ENCODE data around the gene MT1G. TPM values are rescaled to one million over a fixed set of nuclear protein-coding genes. Genes with fewer than 3 reads are reported as not detected.
A peak's percentile ranks its signal among the peaks of the same experiment; 100 is the strongest.

MT1G gene
- total and polyA plus RNA-seq, 4 experiments from 2014 or later: 1.3 TPM; not detected in 3

DNA sequence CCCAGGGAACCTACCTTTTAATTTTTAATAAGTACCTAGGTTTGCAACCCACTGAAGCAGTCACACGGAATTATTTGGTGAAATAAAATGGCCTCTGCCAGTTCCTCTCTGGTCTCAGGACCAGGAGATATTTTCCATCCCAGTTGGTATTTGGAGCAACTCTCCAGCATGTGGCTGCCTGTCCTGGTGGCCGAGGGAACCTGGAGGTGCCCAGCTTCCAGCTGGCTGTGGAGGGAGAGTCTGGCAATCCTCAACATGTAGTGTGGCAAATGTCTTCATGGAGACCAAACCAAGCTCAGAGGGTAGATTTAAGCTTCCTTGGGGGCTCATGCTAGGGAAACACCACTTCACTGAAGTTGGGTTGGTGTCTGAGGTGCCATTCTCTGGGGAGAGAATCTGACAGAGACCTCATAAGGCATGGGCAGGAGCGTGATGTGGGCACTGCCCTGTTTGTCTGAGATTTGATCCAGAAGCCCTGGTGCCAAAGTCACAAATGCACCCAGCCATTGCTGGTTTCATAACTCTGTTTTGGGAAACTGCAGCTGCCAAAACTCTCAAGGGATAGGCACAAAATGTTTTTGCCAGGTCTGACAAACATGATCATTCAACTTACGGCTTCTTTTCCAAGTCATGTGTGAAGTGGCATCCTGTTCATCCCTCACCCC lies 17.2 kb upstream of the MT1G start:
- ChIA-PET CTCF (ENCODE audit: partially characterized antibody) (interaction anchor here (1.0 to 3.3 kb wide), 4 partner anchors 16 to 60 kb away, joined by 3 to 10 read pairs (median 4); partner anchors contain the start of gene MT1E), POLR2A (ENCODE audit: partially characterized antibody) (no interaction called here)
- Histone ChIP-seq H3K27me3 (ENCODE audit: insufficient read depth, low read length) (no peaks in the 10 kb centered on the region), H3K36me3 (ENCODE audit: insufficient read depth, low read length) (no peaks in the 10 kb centered on the region), H3K9me3 (ENCODE audit: control insufficient read depth in 1 of 2, low read length in 2 of 2) (no peaks in the 10 kb centered on the region), H3K4me1 (ENCODE audit: insufficient read depth, low read length) (peaks cover 22% of the 10 kb centered on the region), H3K27ac (ENCODE audit: low read depth, low read length) (no peak overlapping the region), H3K4me3 (ENCODE audit: low read length in 2 of 2) (no peak overlapping the region)
- Mint-ChIP-seq H3K4me1 (peaks cover 13 to 31% (median 18%) of the 10 kb centered on the region in 4 donors), H3K9me3 (peaks cover 0 to 4% (median 1%) of the 10 kb centered on the region in 8 donors), H3K27me3 (no peaks in the 10 kb centered on the region), H3K27ac (peak overlapping the region in 1 of 7 donors; percentile 97), H3K36me3 (peaks cover 8 to 14% of the 10 kb centered on the region in 2 donors), H3K4me3 (peak overlapping the region in 1 of 8 donors; percentile 7)
- no peak for DNase-seq
- intact Hi-C loops (cut with micrococcal nuclease): loop anchor here (5.0 kb wide), 1 partner anchor 233 kb away; the partner anchor contains the start of genes NUDT21 and OGFOD1

DNA sequence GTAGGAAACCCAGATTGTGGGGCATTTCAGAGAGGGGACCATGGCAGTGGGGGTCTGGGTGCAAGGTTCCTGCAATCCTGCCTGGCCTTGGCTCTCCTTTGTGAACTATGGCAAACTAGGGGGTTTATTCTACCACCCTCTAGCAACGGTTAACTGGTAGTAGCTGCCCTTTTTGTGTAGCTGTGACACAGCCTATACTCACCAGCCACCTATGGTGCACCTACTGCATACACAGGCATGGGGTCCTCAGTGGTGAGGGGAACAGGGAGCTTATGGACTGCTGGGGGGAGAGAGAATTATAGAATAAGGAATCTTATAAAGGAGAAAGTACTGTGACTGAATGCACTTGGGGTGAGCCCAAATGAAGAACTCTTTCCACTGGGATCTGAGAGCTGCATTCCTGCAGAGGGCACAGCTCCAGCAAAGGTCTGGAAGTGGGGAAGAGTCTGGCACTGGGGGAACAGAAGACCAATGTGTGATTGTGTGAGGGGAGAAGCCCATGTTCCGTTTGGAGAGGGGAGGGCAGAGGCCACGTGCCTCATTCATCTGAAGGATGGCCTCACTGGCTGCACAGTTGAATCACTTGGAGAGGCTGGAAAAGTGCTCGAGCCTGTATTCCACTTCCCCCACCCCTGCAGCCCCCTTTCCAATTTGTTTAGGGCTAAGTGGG lies 16.5 kb upstream of the MT1G start:
- peak overlapping the region in 1 of 7 donors; percentile 97 for H3K27ac Mint-ChIP-seq
- Histone ChIP-seq H3K4me3 (ENCODE audit: low read length in 2 of 2) (no peak overlapping the region), H3K9me3 (ENCODE audit: control insufficient read depth in 1 of 2, low read length in 2 of 2) (no peaks in the 10 kb centered on the region), H3K36me3 (ENCODE audit: insufficient read depth, low read length) (no peaks in the 10 kb centered on the region), H3K27me3 (ENCODE audit: insufficient read depth, low read length) (no peaks in the 10 kb centered on the region), H3K4me1 (ENCODE audit: insufficient read depth, low read length) (peaks cover 22% of the 10 kb centered on the region), H3K27ac (ENCODE audit: low read depth, low read length) (no peak overlapping the region)
- DNase-seq: no peak
- no peaks in the 10 kb centered on the region for H3K27me3 Mint-ChIP-seq
- peaks cover 0 to 4% (median 1%) of the 10 kb centered on the region in 8 donors for H3K9me3 Mint-ChIP-seq
- CTCF ChIA-PET (ENCODE audit: partially characterized antibody): interaction anchor here (1.0 to 3.3 kb wide), 5 partner anchors 17 to 108 kb away, joined by 3 to 12 read pairs (median 4); partner anchors contain the start of gene MT1E
- peaks cover 13 to 31% (median 18%) of the 10 kb centered on the region in 4 donors for H3K4me1 Mint-ChIP-seq
- H3K4me3 Mint-ChIP-seq: peak overlapping the region in 5 of 8 donors; percentile 95 to 99 (median 96)
- intact Hi-C loops (cut with micrococcal nuclease): loop anchor here (5.0 kb wide), 1 partner anchor 232 kb away; the partner anchor contains the start of genes NUDT21 and OGFOD1
- H3K36me3 Mint-ChIP-seq: peaks cover 8 to 14% of the 10 kb centered on the region in 2 donors
- POLR2A ChIA-PET (ENCODE audit: partially characterized antibody): interaction anchor here (2.9 kb wide), 1 partner anchor 27 kb away, joined by 8 read pairs; the partner anchor contains the start of gene MT1F

DNA sequence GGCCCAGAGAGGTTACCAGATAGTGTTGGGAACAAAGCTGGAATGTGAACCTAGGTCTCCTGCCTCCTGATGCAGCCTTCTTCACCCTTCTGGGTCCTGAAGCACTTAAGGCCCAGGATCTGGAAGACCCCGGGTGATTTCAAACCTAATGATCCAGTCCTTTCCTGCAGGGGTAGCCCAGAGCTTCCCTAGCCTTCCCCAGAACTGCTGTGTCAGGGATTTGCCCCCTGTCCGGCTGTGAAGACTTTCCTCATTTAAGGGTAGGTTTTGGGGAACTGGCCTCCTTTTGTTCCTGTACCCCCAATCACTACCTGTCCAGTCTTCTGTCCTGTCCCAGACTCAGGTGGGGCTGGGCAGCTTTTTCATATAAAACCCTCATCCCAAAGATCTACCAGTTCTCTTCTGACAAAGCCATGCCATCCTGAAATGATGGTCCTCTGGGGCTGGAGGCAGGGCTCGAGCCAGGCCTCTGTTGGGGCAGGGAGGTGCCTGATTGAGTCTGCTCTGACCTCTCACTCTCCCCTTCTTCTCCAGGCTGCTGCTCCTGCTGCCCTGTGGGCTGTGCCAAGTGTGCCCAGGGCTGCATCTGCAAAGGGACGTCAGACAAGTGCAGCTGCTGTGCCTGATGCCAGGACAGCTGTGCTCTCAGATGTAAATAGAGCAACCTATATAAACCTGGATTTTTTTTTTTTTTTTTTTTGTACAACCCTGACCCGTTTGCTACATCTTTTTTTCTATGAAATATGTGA lies 15.7 kb upstream of the MT1G start:
- CTCF ChIA-PET (ENCODE audit: partially characterized antibody): interaction anchor here (1.0 to 3.3 kb wide), 8 partner anchors 18 to 107 kb away, joined by 3 to 12 read pairs (median 4); partner anchors contain the start of gene MT1E

DNA sequence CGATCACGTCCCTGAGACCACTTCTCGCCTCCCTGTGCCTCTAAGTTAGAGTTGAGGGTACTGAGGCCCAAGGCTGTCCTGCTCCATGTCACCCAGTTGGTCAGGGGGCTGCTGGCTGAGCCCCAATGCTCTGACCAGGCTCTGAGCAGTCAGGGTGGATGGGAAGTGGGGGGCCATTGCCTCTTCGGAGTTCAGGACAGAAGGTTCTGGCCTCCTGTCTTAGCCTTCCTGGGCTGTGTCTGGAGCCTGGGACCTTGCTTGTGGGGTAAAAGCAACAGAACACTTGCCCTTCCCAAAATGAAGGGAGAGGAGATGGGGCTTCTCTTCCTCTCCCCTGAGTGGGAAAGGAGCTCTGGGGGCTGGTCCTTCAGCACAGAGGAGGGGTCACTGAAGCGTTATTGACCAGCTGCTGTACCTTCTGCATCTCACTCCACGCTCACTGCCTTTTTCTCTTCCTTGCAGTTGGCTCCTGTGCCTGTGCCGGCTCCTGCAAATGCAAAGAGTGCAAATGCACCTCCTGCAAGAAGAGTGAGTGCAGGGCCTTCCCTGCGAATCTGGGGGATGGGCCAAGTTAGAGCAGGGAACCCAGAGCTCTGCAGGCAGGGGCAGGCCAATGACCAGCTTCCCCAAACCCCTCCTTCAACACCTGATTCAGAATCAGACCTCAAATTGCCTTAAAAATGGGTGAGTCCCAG lies 15.0 kb upstream of the MT1G start:
- intact Hi-C loops (cut with micrococcal nuclease): loop anchor here (1.0 to 5.0 kb wide), 6 partner anchors 19 to 231 kb away; partner anchors contain the start of genes MT2A, NUDT21, NUP93 and OGFOD1
- H3K4me3 Mint-ChIP-seq: peak overlapping the region; percentile 94 to 99 (median 96)
- peaks cover 0 to 4% (median 1%) of the 10 kb centered on the region in 8 donors for H3K9me3 Mint-ChIP-seq
- peaks cover 13 to 31% (median 18%) of the 10 kb centered on the region in 4 donors for H3K4me1 Mint-ChIP-seq
- H3K4me1 ChIP-seq (ENCODE audit: insufficient read depth, low read length): peaks cover 22% of the 10 kb centered on the region
- H3K36me3 Mint-ChIP-seq: peaks cover 8 to 14% of the 10 kb centered on the region in 2 donors
- no peaks in the 10 kb centered on the region for H3K9me3 ChIP-seq (ENCODE audit: control insufficient read depth in 1 of 2, low read length in 2 of 2)
- H3K27ac ChIP-seq (ENCODE audit: low read depth, low read length): peak overlapping the region; percentile 74
- CTCF ChIA-PET (ENCODE audit: partially characterized antibody): interaction anchor here (1.1 to 3.3 kb wide), 6 partner anchors 9 to 106 kb away, joined by 3 to 12 read pairs (median 6); no protein-coding TSS in a partner anchor
- DNase-seq: peak in 1 of 5 donors; percentile 10
- H3K27ac Mint-ChIP-seq: peak overlapping the region; percentile 94 to 99 (median 97)
- POLR2A ChIA-PET (ENCODE audit: partially characterized antibody): interaction anchor here (0.6 to 2.9 kb wide), 13 partner anchors 9 to 498 kb away, joined by 3 to 30 read pairs (median 6); partner anchors contain the start of genes MT1F, MT1H and MT2A
- H3K4me3 ChIP-seq (ENCODE audit: low read length in 2 of 2): peak overlapping the region; percentile 64 to 79
- H3K27me3 Mint-ChIP-seq: no peaks in the 10 kb centered on the region
- H3K36me3 ChIP-seq (ENCODE audit: insufficient read depth, low read length): no peaks in the 10 kb centered on the region
- H3K27me3 ChIP-seq (ENCODE audit: insufficient read depth, low read length): no peaks in the 10 kb centered on the region

More for the DNA sequence above, 15.7 kb upstream of the MT1G start:
- Mint-ChIP-seq H3K4me3 (peak overlapping the region; percentile 94 to 99 (median 96)), H3K4me1 (peaks cover 13 to 31% (median 18%) of the 10 kb centered on the region in 4 donors), H3K36me3 (peaks cover 8 to 14% of the 10 kb centered on the region in 2 donors), H3K27me3 (no peaks in the 10 kb centered on the region), H3K9me3 (peaks cover 0 to 4% (median 1%) of the 10 kb centered on the region in 8 donors), H3K27ac (peak overlapping the region in 6 of 7 donors; percentile 4 to 98 (median 26))
- H3K27me3 ChIP-seq (ENCODE audit: insufficient read depth, low read length): no peaks in the 10 kb centered on the region
- H3K27ac ChIP-seq (ENCODE audit: low read depth, low read length): no peak overlapping the region
- POLR2A ChIA-PET (ENCODE audit: partially characterized antibody): interaction anchor here (0.6 to 2.9 kb wide), 9 partner anchors 12 to 497 kb away, joined by 3 to 30 read pairs (median 6); partner anchors contain the start of genes MT1F and MT2A
- H3K9me3 ChIP-seq (ENCODE audit: control insufficient read depth in 1 of 2, low read length in 2 of 2): no peaks in the 10 kb centered on the region
- no peaks in the 10 kb centered on the region for H3K36me3 ChIP-seq (ENCODE audit: insufficient read depth, low read length)
- peak overlapping the region; percentile 64 to 79 for H3K4me3 ChIP-seq (ENCODE audit: low read length in 2 of 2)
- intact Hi-C loops (cut with micrococcal nuclease): loop anchor here (2.0 to 5.0 kb wide), 3 partner anchors 21 to 231 kb away; partner anchors contain the start of genes NUDT21 and OGFOD1
- H3K4me1 ChIP-seq (ENCODE audit: insufficient read depth, low read length): peaks cover 22% of the 10 kb centered on the region
- no peak for DNase-seq

DNA sequence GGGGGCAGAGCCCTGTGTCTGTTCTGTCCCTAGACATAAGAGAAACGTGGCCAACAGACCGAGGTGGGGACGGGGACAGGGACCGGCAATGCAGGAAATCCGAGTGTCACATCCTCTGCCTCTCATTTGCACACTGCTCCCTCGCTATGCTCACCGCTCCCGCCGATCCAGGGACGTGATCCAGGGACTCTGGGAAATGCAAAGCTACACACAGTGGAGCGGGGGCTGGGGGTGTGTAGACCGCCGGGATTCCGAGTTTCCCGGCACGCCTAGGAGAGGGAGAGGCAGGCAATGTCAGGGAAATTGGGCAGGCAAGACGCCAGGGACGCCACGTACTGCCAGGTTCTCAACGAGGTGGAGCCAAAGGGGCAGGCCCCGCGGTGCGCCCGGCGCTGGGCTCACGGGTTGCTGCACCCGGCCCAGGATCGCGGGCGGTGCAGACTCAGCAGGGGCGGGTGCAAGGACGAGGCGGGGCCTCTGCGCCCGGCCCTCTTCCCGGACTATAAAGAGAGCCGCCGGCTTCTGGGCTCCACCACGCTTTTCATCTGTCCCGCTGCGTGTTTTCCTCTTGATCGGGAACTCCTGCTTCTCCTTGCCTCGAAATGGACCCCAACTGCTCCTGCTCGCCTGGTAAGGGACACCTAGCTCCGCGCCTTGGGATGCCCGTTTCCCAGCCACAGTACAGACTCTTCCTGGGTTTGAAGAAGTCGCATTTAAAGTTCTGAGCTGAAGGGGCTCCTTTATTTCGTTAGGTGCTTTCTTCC lies 14.3 kb upstream of the MT1G start, which contains the start of gene MT1X:
MT1X (plus strand) TSS at position 532 of the 764 bp plus-strand sequence; CDS start at position 603, 71 bp downstream.
- H3K4me3 ChIP-seq (ENCODE audit: low read length in 2 of 2): peak within 1 kb of the TSS; percentile 64 to 79
- intact Hi-C loops (cut with micrococcal nuclease): loop anchor here (1.0 to 5.0 kb wide), 6 partner anchors 19 to 230 kb away; partner anchors contain the start of genes MT2A, NUDT21, NUP93 and OGFOD1

More for the DNA sequence above, 14.3 kb upstream of the MT1G start, which contains the start of gene MT1X:
- peaks cover 22% of the 10 kb centered on the region for H3K4me1 ChIP-seq (ENCODE audit: insufficient read depth, low read length)
- no peaks in the 10 kb centered on the region for H3K9me3 ChIP-seq (ENCODE audit: control insufficient read depth in 1 of 2, low read length in 2 of 2)
- H3K27ac ChIP-seq (ENCODE audit: low read depth, low read length): peak within 1 kb of the TSS; percentile 74
- CTCF ChIA-PET (ENCODE audit: partially characterized antibody): interaction anchor here (1.1 to 3.3 kb wide), 7 partner anchors 9 to 105 kb away, joined by 3 to 12 read pairs (median 6); no protein-coding TSS in a partner anchor
- peak; percentile 83 to 93 (median 92) for DNase-seq
- H3K27me3 ChIP-seq (ENCODE audit: insufficient read depth, low read length): no peaks in the 10 kb centered on the region
- peaks cover 0 to 4% (median 1%) of the 10 kb centered on the region in 8 donors for H3K9me3 Mint-ChIP-seq
- POLR2A ChIA-PET (ENCODE audit: partially characterized antibody): interaction anchor here (1.0 to 2.9 kb wide), 14 partner anchors 8 to 231 kb away, joined by 3 to 30 read pairs (median 6); partner anchors contain the start of genes MT1F, MT1H, MT2A and NUDT21
- peaks cover 8 to 14% of the 10 kb centered on the region in 2 donors for H3K36me3 Mint-ChIP-seq
- H3K4me3 Mint-ChIP-seq: peak within 1 kb of the TSS; percentile 94 to 99 (median 96)
- H3K4me1 Mint-ChIP-seq: peaks cover 13 to 31% (median 18%) of the 10 kb centered on the region in 4 donors
- peak within 1 kb of the TSS; percentile 96 to 99 (median 97) for H3K27ac Mint-ChIP-seq
- no peaks in the 10 kb centered on the region for H3K36me3 ChIP-seq (ENCODE audit: insufficient read depth, low read length)
- no peaks in the 10 kb centered on the region for H3K27me3 Mint-ChIP-seq

Data from CD4-positive, alpha-beta memory T cell (primary cell).